ENCODE data around the gene GGA2. TPM values are rescaled to one million over a fixed set of nuclear protein-coding genes. Genes with fewer than 3 reads are reported as not detected.
"Not testable (repeated sequence)": the region's sequence is repeated elsewhere in the genome, so short reads cannot be mapped to it uniquely, and the experiment has no call there.

The GGA2 gene
- polyA plus RNA-seq, 4 donors, result 110 to 158 (median 140) TPM

- no peak for DNase-seq (ENCODE audit: low read depth in 4 of 4, low spot score in 2 of 4)
Observed at GRCh38 chr16:23527961-23528643, 17.8 kb upstream of the GGA2 start.

- DNase-seq (ENCODE audit: low read depth in 4 of 4, low spot score in 2 of 4), result no peak
Observed at GRCh38 chr16:23524886-23525285, 14.6 kb upstream of the GGA2 start.

GRCh38 chr16:23523876-23524385 is 13.6 kb upstream of the GGA2 start:
- no peak for DNase-seq (ENCODE audit: low read depth in 4 of 4, low spot score in 2 of 4)

- DNase-seq (ENCODE audit: low read depth in 4 of 4, low spot score in 2 of 4), result no peak
Observed at GRCh38 chr16:23523321-23523720, 13.0 kb upstream of the GGA2 start.

- no peak for DNase-seq (ENCODE audit: low read depth in 4 of 4, low spot score in 2 of 4)
Observed at GRCh38 chr16:23521965-23522364, 11.7 kb upstream of the GGA2 start.

GRCh38 chr16:23521037-23521743 is 10.9 kb upstream of the GGA2 start:
- DNase-seq (ENCODE audit: low read depth in 4 of 4, low spot score in 2 of 4), result no peak

GRCh38 chr16:23520500-23520899 is 10.2 kb upstream of the GGA2 start:
- no peak for DNase-seq (ENCODE audit: low read depth in 4 of 4, low spot score in 2 of 4)

- no peak for DNase-seq (ENCODE audit: low read depth in 4 of 4, low spot score in 2 of 4)
Observed at GRCh38 chr16:23519282-23519681, 9.0 kb upstream of the GGA2 start.

GRCh38 chr16:23518435-23518891 is 8.2 kb upstream of the GGA2 start:
- DNase-seq (ENCODE audit: low read depth in 4 of 4, low spot score in 2 of 4), result no peak

- no peak for DNase-seq (ENCODE audit: low read depth in 4 of 4, low spot score in 2 of 4)
Observed at GRCh38 chr16:23516366-23517137, 6.3 kb upstream of the GGA2 start.

GRCh38 chr16:23515881-23516280 is 5.6 kb upstream of the GGA2 start:
- DNase-seq (ENCODE audit: low read depth in 4 of 4, low spot score in 2 of 4), result no peak

- DNase-seq (ENCODE audit: low read depth in 4 of 4, low spot score in 2 of 4), result no peak
Observed at GRCh38 chr16:23514381-23515152, 4.3 kb upstream of the GGA2 start.

GRCh38 chr16:23512168-23512695 is 1.9 kb upstream of the GGA2 start:
- DNase-seq (ENCODE audit: low read depth in 4 of 4, low spot score in 2 of 4), result no peak

GRCh38 chr16:23511731-23512130 is 1.4 kb upstream of the GGA2 start:
- DNase-seq (ENCODE audit: low read depth in 4 of 4, low spot score in 2 of 4), result no peak

GRCh38 chr16:23510915-23511270 is 599 bp upstream of the GGA2 start:
- DNase-seq (ENCODE audit: low read depth in 4 of 4, low spot score in 2 of 4), result not testable (repeated sequence)

- peak in 1 of 4 donors; percentile 23 for DNase-seq (ENCODE audit: low read depth in 4 of 4, low spot score in 2 of 4)
Observed at GRCh38 chr16:23509782-23510163, 521 bp downstream of the GGA2 start.

- no peak for DNase-seq (ENCODE audit: low read depth in 4 of 4, low spot score in 2 of 4)
Observed at GRCh38 chr16:23509441-23509754, 896 bp downstream of the GGA2 start.

GRCh38 chr16:23508589-23509440 is 1.5 kb downstream of the GGA2 start:
- peak in 1 of 4 donors; percentile 31 for DNase-seq (ENCODE audit: low read depth in 4 of 4, low spot score in 2 of 4)

GRCh38 chr16:23506606-23506994 is 3.7 kb downstream of the GGA2 start:
- no peak for DNase-seq (ENCODE audit: low read depth in 4 of 4, low spot score in 2 of 4)

All from left renal cortex interstitium (tissue), 4 donors.